Spleen (tissue), 13 donors: Measurements from ENCODE around the gene TREH. TPM values are rescaled to one million over a fixed set of nuclear protein-coding genes. Genes with fewer than 3 reads are reported as not detected.
"Not testable (repeated sequence)": the region's sequence is repeated elsewhere in the genome, so short reads cannot be mapped to it uniquely, and the experiment has no call there.

Experiments
- DNase-seq: peaks from one replicate; pipeline ENCODE4 v3.0.0-alpha.2; 2020
- H3K27ac ChIP-seq, 8 donors: fragments of 200-600 bp; sonication (generic) in 7 of 8; 1 replicate in 4 of 8; 2 replicates in 4 of 8; pipeline versions ENCODE4 v1.5.0 to v1.8.0; 2016 to 2021; ENCODE audit warnings: inconsistent platforms in 4 of 8, mild to moderate bottlenecking in 4 of 8, moderate library complexity in 1 of 8
- H3K27me3 ChIP-seq, 7 donors: fragments of 200-600 bp; sonication (generic) in 6 of 7; replicated peaks in 1 of 7; 1 replicate in 4 of 7; 2 replicates in 3 of 7; pipeline versions ENCODE4 v1.5.0 to v1.8.0; 2016 to 2021; ENCODE audit warnings: inconsistent platforms in 3 of 7, mild to moderate bottlenecking in 1 of 7
- H3K36me3 ChIP-seq, 6 donors: fragments of 200-600 bp; sonication (generic) in 5 of 6; 1 replicate in 4 of 6; 2 replicates in 2 of 6; pipeline versions ENCODE4 v1.5.0 to v1.8.0; 2016 to 2021; ENCODE audit warnings: inconsistent platforms in 2 of 6
- H3K4me1 ChIP-seq, 6 donors: fragments of 200-600 bp; sonication (generic) in 5 of 6; 1 replicate in 3 of 6; 2 replicates in 3 of 6; pipeline versions ENCODE4 v1.5.0 to v1.8.0; 2016 to 2021; ENCODE audit warnings: inconsistent platforms in 3 of 6
- H3K4me3 ChIP-seq, 8 donors: fragments of 200-600 bp; sonication (generic) in 7 of 8; 1 replicate in 4 of 8; 2 replicates in 4 of 8; pipeline versions ENCODE4 v1.5.0 to v1.8.0; 2016 to 2021; ENCODE audit warnings: inconsistent platforms in 4 of 8, mild to moderate bottlenecking in 4 of 8, moderate library complexity in 2 of 8
- H3K9me3 ChIP-seq, 8 donors: fragments of 200-600 bp; sonication (generic) in 7 of 8; 1 replicate in 4 of 8; 2 replicates in 4 of 8; pipeline versions ENCODE4 v1.5.0 to v1.8.0; 2016 to 2021; ENCODE audit warnings: inconsistent platforms in 4 of 8
- CTCF ChIP-seq, 11 experiments: fragments of 200-600 bp in 7 of 11; fragments of 450-650 bp in 4 of 11; sonication (generic) in 4 of 11; IDR thresholded peaks in 8 of 11; conservative IDR thresholded peaks in 3 of 11; 1 replicate in 7 of 11; 2 replicates in 4 of 11; pipeline versions ENCODE4 v1.4.0 to v1.8.0; 2016 to 2021; ENCODE audit warnings: antibody characterized with exemption in 11 of 11, inconsistent platforms in 4 of 11, mild to moderate bottlenecking in 1 of 11
- POLR2A ChIP-seq, 3 donors: fragments of 450-650 bp; IDR thresholded peaks; one replicate each; pipeline ENCODE4 v1.5.1; 2017; ENCODE audit warnings: antibody characterized with exemption in 3 of 3, mild to moderate bottlenecking in 1 of 3
- POLR2AphosphoS5 ChIP-seq, 3 donors: sonication (generic); formaldehyde crosslinking; IDR thresholded peaks; one replicate each; pipeline ENCODE4 v1.5.1; 2017; ENCODE audit warnings: antibody characterized with exemption in 3 of 3
- WGBS, 5 donors: extraction: QIAGEN DNeasy Blood & Tissue Kit in 3 of 5; methylation state at CpG; one replicate each; pipeline versions ENCODE4 v1.1.5 to v1.1.7; 2013 to 2018; 5-methylcytosine and 5-hydroxymethylcytosine counted together
- intact Hi-C: fragments of 100-400 bp; cut with DNase I; formaldehyde crosslinking; loops from one replicate; pipeline ENCODE4 v1.15.0; 2023; ENCODE audit warnings: low total_unique reads
- long read RNA-seq, 2 donors: transcript quantifications; one replicate each; lab custom pipeline, GENCODE V29; 2026
- polyA plus RNA-seq, 3 donors: library from polyadenylated mRNA; stranded (reverse); fragments of 200-250 nt; gene quantifications; one replicate each; pipeline ENCODE4 v1.2.1, GENCODE V29; 2013
- total RNA-seq, 7 donors: library from RNA; depleted of rRNA in 3 of 7; stranded (reverse); fragments of >200 nt in 3 of 7; fragmentation: NEBNext Ultra II Directional in 4 of 7; extraction: Animal tissue kit (Norgen Biotek cat#: 25700) in 4 of 7; gene quantifications; one replicate each; pipeline versions ENCODE4 v1.1.0 to v1.2.1, GENCODE V29; 2016 to 2021
- donor health status: healthy with polysubstance abuse.
- donor health status: DM: no; HTN: no; CAD: no; lungs with moderate emphysema.
- donor health status: DM: no; HTN: no; CAD: no.
- donor health status: Bipolar disorder and iron deficiency.
- donor health status: healthy.
- donor health status: DM: no; HTN: no; CAD: no.
- donor health status: DM: yes; HTN: yes; CAD: no.

The TREH gene
- not detected for total RNA-seq
- polyA plus RNA-seq: 1 to 10 TPM in 2 of 3 donors, under 1 TPM in 1; 0.33 to 2.3 (median 2.0) TPM
- long read RNA-seq, donor 1: 0 reads
- long read RNA-seq, donor 2: 0 reads

GRCh38 chr11:118679483-118679882 lies at the start of gene TREH:
Gene TREH, minus strand, starts transcription at chr11:118679650. Its CDS starts 23 bp downstream, at chr11:118679627.
- Histone ChIP-seq H3K27ac (no peak within 1 kb of the TSS), H3K4me1 (no peaks in the 10 kb centered on the region), H3K4me3 (no peak within 1 kb of the TSS), H3K36me3 (no peaks in the 10 kb centered on the region), H3K9me3 (peaks cover 0 to 15% (median 0%) of the 10 kb centered on the region in 8 donors), H3K27me3 (no peaks in the 10 kb centered on the region)
- intact Hi-C loops: no loop called here
- 80 to 91% (median 85%) methylated on average over 2 to 5 of the region's 5 CpGs for WGBS, 5 donors
- peak; percentile 57 for DNase-seq
- TF ChIP-seq POLR2AphosphoS5 (IDR thresholded peaks at IDR 0.05) (no peak), POLR2A (IDR thresholded peaks at IDR 0.05) (no peak), CTCF (IDR thresholded peaks at IDR 0.05 in 8 of 11, conservative IDR thresholded peaks at IDR 0.05 in 3 of 11) (no peak)

- DNase-seq: not testable (repeated sequence)
- WGBS, 5 donors: 81 to 93% (median 83%) methylated on average over 10 of the region's 10 CpGs
Observed at GRCh38 chr11:118728112-118728511, 48.7 kb upstream of the TREH start.

GRCh38 chr11:118727721-118728066 lies 48.2 kb upstream of the TREH start:
- H3K27ac ChIP-seq, H3K36me3 ChIP-seq, H3K4me1 ChIP-seq, H3K9me3 ChIP-seq, H3K27me3 ChIP-seq, intact Hi-C loops, H3K4me3 ChIP-seq, DNase-seq: not testable (repeated sequence)
- 58 to 92% (median 85%) methylated on average over 2 of the region's 2 CpGs for WGBS, 5 donors

More at GRCh38 chr11:118728112-118728511, 48.7 kb upstream of the TREH start:
- H3K27ac ChIP-seq, intact Hi-C loops, H3K27me3 ChIP-seq, H3K9me3 ChIP-seq, H3K4me3 ChIP-seq, H3K36me3 ChIP-seq, H3K4me1 ChIP-seq: not testable (repeated sequence)
- peak in 4 of 11 experiments; percentile 16 to 41 (median 28) for TF ChIP-seq CTCF (IDR thresholded peaks at IDR 0.05 in 8 of 11, conservative IDR thresholded peaks at IDR 0.05 in 3 of 11)

GRCh38 chr11:118727001-118727720 lies 47.7 kb upstream of the TREH start:
- H3K9me3 ChIP-seq, intact Hi-C loops, DNase-seq, H3K4me3 ChIP-seq, H3K4me1 ChIP-seq, H3K36me3 ChIP-seq, H3K27ac ChIP-seq, H3K27me3 ChIP-seq: not testable (repeated sequence)
- 71 to 81% (median 79%) methylated on average over 8 of the region's 8 CpGs for WGBS, 5 donors

GRCh38 chr11:118721478-118722015 lies 42.1 kb upstream of the TREH start:
- intact Hi-C loops, H3K4me3 ChIP-seq, H3K9me3 ChIP-seq, H3K4me1 ChIP-seq, H3K36me3 ChIP-seq, H3K27ac ChIP-seq, DNase-seq, H3K27me3 ChIP-seq: not testable (repeated sequence)
- 79 to 86% (median 82%) methylated on average over 3 to 10 of the region's 10 CpGs for WGBS, 5 donors

- H3K4me1 ChIP-seq, intact Hi-C loops, DNase-seq, H3K9me3 ChIP-seq, H3K36me3 ChIP-seq, H3K4me3 ChIP-seq, H3K27me3 ChIP-seq, H3K27ac ChIP-seq: not testable (repeated sequence)
- WGBS, 5 donors: 67 to 87% (median 79%) methylated on average over 5 to 9 of the region's 9 CpGs
Observed at GRCh38 chr11:118720740-118721139, 41.3 kb upstream of the TREH start.

- DNase-seq, H3K27ac ChIP-seq, H3K4me1 ChIP-seq, intact Hi-C loops, H3K9me3 ChIP-seq, H3K36me3 ChIP-seq, H3K27me3 ChIP-seq, H3K4me3 ChIP-seq: not testable (repeated sequence)
- 83 to 93% (median 86%) methylated on average over 8 to 13 of the region's 13 CpGs for WGBS, 5 donors
Observed at GRCh38 chr11:118720078-118720477, 40.6 kb upstream of the TREH start.

- intact Hi-C loops, H3K9me3 ChIP-seq, DNase-seq, H3K4me3 ChIP-seq, H3K36me3 ChIP-seq, H3K27ac ChIP-seq, H3K27me3 ChIP-seq: not testable (repeated sequence)
- H3K4me1 ChIP-seq: peaks cover 0 to 11% (median 3%) of the 10 kb centered on the region in 6 donors
- WGBS, 5 donors: 49 to 61% (median 59%) methylated on average over 7 of the region's 7 CpGs
Observed at GRCh38 chr11:118718562-118718961, 39.1 kb upstream of the TREH start.

GRCh38 chr11:118717733-118718132 lies 38.3 kb upstream of the TREH start:
- intact Hi-C loops, H3K36me3 ChIP-seq, H3K9me3 ChIP-seq, H3K4me3 ChIP-seq, H3K27ac ChIP-seq, H3K27me3 ChIP-seq, DNase-seq: not testable (repeated sequence)
- peaks cover 0 to 11% (median 3%) of the 10 kb centered on the region in 6 donors for H3K4me1 ChIP-seq
- 86 to 98% (median 93%) methylated on average over 3 to 4 of the region's 4 CpGs for WGBS, 5 donors
